Measurements from ENCODE around the gene RIPPLY2. TPM values are rescaled to one million over a fixed set of nuclear protein-coding genes. Genes with fewer than 3 reads are reported as not detected.
"Not testable (repeated sequence)": the region's sequence is repeated elsewhere in the genome, so short reads cannot be mapped to it uniquely, and the experiment has no call there.

The RIPPLY2 gene
- total and polyA plus RNA-seq, 5 donors from 2014 or later: not detected

DNA sequence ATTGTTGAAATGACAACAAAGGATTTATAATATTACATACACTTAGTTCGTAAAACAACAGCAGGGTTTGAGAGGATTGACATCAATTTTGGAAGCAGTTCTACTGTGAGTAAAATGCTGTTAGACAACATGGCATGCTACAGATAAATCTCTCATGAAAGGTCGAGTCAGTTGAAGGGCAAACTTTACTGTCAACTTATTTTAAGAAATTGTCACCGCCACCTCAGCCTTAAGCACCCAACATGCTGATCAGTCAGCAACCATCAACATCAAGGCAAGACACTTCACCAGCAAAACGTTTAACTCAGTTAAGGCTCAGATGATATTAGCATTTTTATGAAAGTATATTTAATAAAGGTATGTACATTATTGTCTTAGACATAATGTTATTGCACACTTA, 37.4 kb downstream of the RIPPLY2 start:
- no peak overlapping the region for H3K4me3 Mint-ChIP-seq
- no peaks in the 10 kb centered on the region for H3K9me3 Mint-ChIP-seq
- Histone ChIP-seq H3K36me3 (ENCODE audit: control insufficient read depth, insufficient read depth, low read length) (no peaks in the 10 kb centered on the region), H3K9me3 (ENCODE audit: control insufficient read depth in 2 of 2, low read length in 2 of 2) (no peaks in the 10 kb centered on the region), H3K4me1 (ENCODE audit: control insufficient read depth, insufficient read depth, low read length, poor library complexity, severe bottlenecking) (no peaks in the 10 kb centered on the region), H3K27ac (ENCODE audit: insufficient read depth, low read length, poor library complexity, severe bottlenecking) (no peak overlapping the region), H3K4me3 (ENCODE audit: low read depth, low read length) (no peak overlapping the region), H3K27me3 (ENCODE audit: control insufficient read depth, insufficient read depth, low read length) (no peaks in the 10 kb centered on the region)
- DNase-seq (no peak), ATAC-seq (ENCODE audit: low read depth in 2 of 2) (no peak)
- H3K36me3 Mint-ChIP-seq: peaks cover 29% of the 10 kb centered on the region
- peaks cover 15 to 42% (median 36%) of the 10 kb centered on the region in 4 donors for H3K4me1 Mint-ChIP-seq
- H3K27me3 Mint-ChIP-seq: no peaks in the 10 kb centered on the region
- no peak overlapping the region for H3K27ac Mint-ChIP-seq

DNA sequence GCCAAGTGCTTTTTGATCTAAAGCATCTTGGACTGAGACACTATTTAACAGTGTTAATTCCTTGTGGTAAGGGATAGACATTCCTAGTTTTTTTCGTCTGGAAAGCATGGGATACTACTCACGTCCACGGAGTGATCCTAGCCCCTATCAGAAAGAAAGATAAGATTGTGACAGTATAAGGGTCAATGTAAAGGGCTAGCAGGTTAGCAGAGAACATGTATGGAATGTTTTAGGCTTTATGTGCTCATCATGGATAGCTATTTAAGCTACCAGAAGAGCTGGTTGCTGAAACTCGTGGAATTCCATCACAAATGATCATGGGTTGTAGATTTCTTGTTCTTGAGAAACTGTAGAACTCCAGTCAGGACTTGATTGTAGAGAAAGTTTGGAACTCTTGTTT, 38.4 kb downstream of the RIPPLY2 start:
- DNase-seq: no peak
- Histone ChIP-seq H3K4me1 (ENCODE audit: control insufficient read depth, insufficient read depth, low read length, poor library complexity, severe bottlenecking) (no peaks in the 10 kb centered on the region), H3K36me3 (ENCODE audit: control insufficient read depth, insufficient read depth, low read length) (no peaks in the 10 kb centered on the region), H3K27ac (ENCODE audit: insufficient read depth, low read length, poor library complexity, severe bottlenecking) (no peak overlapping the region), H3K27me3 (ENCODE audit: control insufficient read depth, insufficient read depth, low read length) (no peaks in the 10 kb centered on the region), H3K4me3 (ENCODE audit: low read depth, low read length) (no peak overlapping the region), H3K9me3 (ENCODE audit: control insufficient read depth in 2 of 2, low read length in 2 of 2) (no peaks in the 10 kb centered on the region)
- Mint-ChIP-seq H3K9me3 (no peaks in the 10 kb centered on the region), H3K4me3 (no peak overlapping the region), H3K27me3 (no peaks in the 10 kb centered on the region), H3K27ac (peak overlapping the region in 1 of 3 donors; percentile 60), H3K36me3 (peaks cover 39% of the 10 kb centered on the region), H3K4me1 (peaks cover 9 to 39% (median 38%) of the 10 kb centered on the region in 4 donors)
- ATAC-seq (ENCODE audit: low read depth in 2 of 2): no peak

DNA sequence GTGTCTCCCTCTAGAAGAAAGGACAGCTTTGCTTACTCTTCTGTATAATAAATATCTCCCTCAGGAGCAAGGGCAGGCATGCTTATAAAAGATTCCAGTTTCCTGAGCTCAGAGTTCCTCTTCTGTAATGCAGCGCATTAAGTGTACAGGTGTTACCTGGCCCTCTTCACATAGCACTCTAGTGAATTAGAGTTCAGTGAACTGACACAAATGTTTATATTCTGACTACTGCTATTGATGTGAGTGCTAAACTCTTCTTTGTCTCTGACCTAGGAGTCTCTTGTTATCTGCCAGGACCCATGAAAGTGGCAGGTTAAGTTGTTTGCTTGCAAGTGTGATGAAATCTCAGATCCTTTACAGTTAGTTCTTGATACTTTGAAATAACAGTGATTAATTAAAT, 39.9 kb downstream of the RIPPLY2 start:
- Mint-ChIP-seq H3K9me3 (no peaks in the 10 kb centered on the region), H3K27me3 (no peaks in the 10 kb centered on the region), H3K27ac (no peak overlapping the region), H3K4me1 (peaks cover 9 to 39% (median 38%) of the 10 kb centered on the region in 4 donors), H3K36me3 (peaks cover 51% of the 10 kb centered on the region), H3K4me3 (no peak overlapping the region)
- Histone ChIP-seq H3K4me1 (ENCODE audit: control insufficient read depth, insufficient read depth, low read length, poor library complexity, severe bottlenecking) (no peaks in the 10 kb centered on the region), H3K27ac (ENCODE audit: insufficient read depth, low read length, poor library complexity, severe bottlenecking) (no peak overlapping the region), H3K4me3 (ENCODE audit: low read depth, low read length) (no peak overlapping the region), H3K36me3 (ENCODE audit: control insufficient read depth, insufficient read depth, low read length) (no peaks in the 10 kb centered on the region), H3K27me3 (ENCODE audit: control insufficient read depth, insufficient read depth, low read length) (no peaks in the 10 kb centered on the region), H3K9me3 (ENCODE audit: control insufficient read depth in 2 of 2, low read length in 2 of 2) (no peaks in the 10 kb centered on the region)
- DNase-seq (no peak), ATAC-seq (ENCODE audit: low read depth in 2 of 2) (no peak)

DNA sequence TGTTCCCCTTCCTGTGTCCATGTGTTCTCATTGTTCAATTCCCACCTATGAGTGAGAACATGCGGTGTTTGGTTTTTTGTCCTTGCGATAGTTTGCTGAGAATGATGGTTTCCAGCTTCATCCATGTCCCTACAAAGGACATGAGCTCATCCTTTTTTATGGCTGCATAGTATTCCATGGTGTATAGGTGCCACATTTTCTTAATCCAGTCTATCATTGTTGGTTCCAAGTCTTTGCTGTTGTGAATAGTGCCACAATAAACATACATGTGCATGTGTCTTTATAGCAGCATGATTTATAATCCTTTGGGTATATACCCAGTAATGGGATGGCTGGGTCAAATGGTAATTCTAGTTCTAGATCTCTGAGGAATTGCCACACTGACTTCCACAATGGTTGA, 43.9 kb downstream of the RIPPLY2 start:
- not testable (repeated sequence) for ATAC-seq (ENCODE audit: low read depth in 2 of 2); H3K4me3 Mint-ChIP-seq; H3K27ac Mint-ChIP-seq; H3K27me3 Mint-ChIP-seq; H3K27me3 ChIP-seq (ENCODE audit: control insufficient read depth, insufficient read depth, low read length); H3K4me1 ChIP-seq (ENCODE audit: control insufficient read depth, insufficient read depth, low read length, poor library complexity, severe bottlenecking); DNase-seq; H3K9me3 ChIP-seq (ENCODE audit: control insufficient read depth in 2 of 2, low read length in 2 of 2); H3K27ac ChIP-seq (ENCODE audit: insufficient read depth, low read length, poor library complexity, severe bottlenecking); H3K4me3 ChIP-seq (ENCODE audit: low read depth, low read length); H3K36me3 ChIP-seq (ENCODE audit: control insufficient read depth, insufficient read depth, low read length)
- Mint-ChIP-seq H3K4me1 (peaks cover 7 to 47% (median 29%) of the 10 kb centered on the region in 4 donors), H3K9me3 (peaks cover 0 to 17% (median 5%) of the 10 kb centered on the region in 7 donors), H3K36me3 (peaks cover 64% of the 10 kb centered on the region)

DNA sequence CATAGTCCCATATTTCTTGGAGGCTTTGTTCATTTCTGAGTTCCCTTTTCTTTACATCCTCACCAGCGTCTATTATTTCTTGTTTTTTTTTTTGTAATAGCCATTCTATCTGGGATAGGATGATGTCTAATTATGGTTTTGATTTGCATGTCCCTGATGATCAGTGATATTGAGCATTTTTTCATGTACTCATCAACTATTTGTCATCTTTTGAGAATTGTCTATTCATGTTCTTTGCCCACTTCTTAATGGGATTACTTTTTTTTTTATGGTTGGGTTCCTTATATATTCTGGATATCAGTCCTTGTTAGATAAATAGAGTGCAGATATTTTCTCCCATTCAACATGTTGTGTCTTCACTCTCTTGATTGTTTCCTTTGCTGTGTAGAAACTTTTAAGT, 48.5 kb downstream of the RIPPLY2 start:
- no peak overlapping the region for H3K27ac ChIP-seq (ENCODE audit: insufficient read depth, low read length, poor library complexity, severe bottlenecking)
- peaks cover 3 to 51% (median 22%) of the 10 kb centered on the region in 7 donors for H3K9me3 Mint-ChIP-seq
- H3K4me3 Mint-ChIP-seq: no peak overlapping the region
- H3K9me3 ChIP-seq (ENCODE audit: control insufficient read depth in 2 of 2, low read length in 2 of 2): peaks cover 5 to 20% of the 10 kb centered on the region in 2 experiments
- H3K27me3 Mint-ChIP-seq: no peaks in the 10 kb centered on the region
- ATAC-seq (ENCODE audit: low read depth in 2 of 2) (no peak), DNase-seq (no peak)
- H3K4me1 ChIP-seq (ENCODE audit: control insufficient read depth, insufficient read depth, low read length, poor library complexity, severe bottlenecking): no peaks in the 10 kb centered on the region
- H3K36me3 Mint-ChIP-seq: peaks cover 60% of the 10 kb centered on the region
- no peak overlapping the region for H3K4me3 ChIP-seq (ENCODE audit: low read depth, low read length)
- peaks cover 20 to 46% (median 32%) of the 10 kb centered on the region in 4 donors for H3K4me1 Mint-ChIP-seq
- H3K27me3 ChIP-seq (ENCODE audit: control insufficient read depth, insufficient read depth, low read length): no peaks in the 10 kb centered on the region
- H3K27ac Mint-ChIP-seq: no peak overlapping the region
- H3K36me3 ChIP-seq (ENCODE audit: control insufficient read depth, insufficient read depth, low read length): peaks cover 4% of the 10 kb centered on the region

DNA sequence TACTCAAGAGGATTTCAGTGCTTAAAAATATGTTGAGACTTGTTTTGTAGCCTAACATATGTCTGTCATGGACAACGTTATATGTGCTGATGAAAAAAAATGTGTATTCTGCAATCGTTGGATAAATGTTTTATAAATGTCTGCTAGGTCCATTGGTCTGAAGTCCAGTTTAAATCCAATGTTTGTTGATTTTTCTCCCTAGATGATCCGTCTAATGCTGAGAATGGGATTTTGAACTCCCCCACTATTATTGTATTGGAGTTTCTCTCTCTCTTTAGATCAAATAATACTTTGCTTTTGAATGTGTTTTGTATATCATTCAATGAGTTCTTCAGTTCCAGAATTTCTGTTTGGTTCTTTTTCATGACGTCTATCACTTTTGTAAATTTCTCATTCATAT, 51.2 kb downstream of the RIPPLY2 start:
- H3K27ac Mint-ChIP-seq: no peak overlapping the region
- H3K4me3 Mint-ChIP-seq: no peak overlapping the region
- H3K4me1 ChIP-seq (ENCODE audit: control insufficient read depth, insufficient read depth, low read length, poor library complexity, severe bottlenecking): peaks cover 7% of the 10 kb centered on the region
- DNase-seq: no peak
- no peaks in the 10 kb centered on the region for H3K27me3 ChIP-seq (ENCODE audit: control insufficient read depth, insufficient read depth, low read length)
- H3K27ac ChIP-seq (ENCODE audit: insufficient read depth, low read length, poor library complexity, severe bottlenecking): no peak overlapping the region
- peaks cover 10% of the 10 kb centered on the region for H3K36me3 ChIP-seq (ENCODE audit: control insufficient read depth, insufficient read depth, low read length)
- H3K27me3 Mint-ChIP-seq: no peaks in the 10 kb centered on the region
- no peak overlapping the region for H3K4me3 ChIP-seq (ENCODE audit: low read depth, low read length)
- peaks cover 35 to 61% (median 48%) of the 10 kb centered on the region in 4 donors for H3K4me1 Mint-ChIP-seq
- peaks cover 58% of the 10 kb centered on the region for H3K36me3 Mint-ChIP-seq
- peaks cover 5 to 20% of the 10 kb centered on the region in 2 experiments for H3K9me3 ChIP-seq (ENCODE audit: control insufficient read depth in 2 of 2, low read length in 2 of 2)
- H3K9me3 Mint-ChIP-seq: peaks cover 3 to 53% (median 26%) of the 10 kb centered on the region in 7 donors
- no peak for ATAC-seq (ENCODE audit: low read depth in 2 of 2)

DNA sequence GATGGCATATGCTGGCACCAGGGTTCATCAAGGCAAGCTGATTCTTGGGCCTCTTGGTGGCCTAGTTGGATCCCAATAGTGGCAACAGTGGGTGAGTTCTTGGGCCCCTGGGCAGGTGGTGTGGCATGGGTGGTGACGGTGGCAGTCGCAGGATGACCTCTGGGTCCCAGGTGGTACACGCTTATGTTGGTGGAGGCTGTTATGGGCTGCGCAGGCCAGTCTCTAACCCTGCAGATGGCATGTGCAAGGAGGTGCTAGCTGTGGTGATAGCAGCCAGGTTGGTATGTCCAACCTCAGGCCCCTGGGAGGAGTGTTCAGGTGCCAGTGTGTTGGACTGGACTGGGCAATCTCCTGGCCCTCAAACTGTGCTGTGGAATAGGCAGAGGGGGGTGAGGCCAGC, 52.5 kb downstream of the RIPPLY2 start:
- H3K4me1 Mint-ChIP-seq: peaks cover 40 to 69% (median 52%) of the 10 kb centered on the region in 4 donors
- peaks cover 3 to 50% (median 25%) of the 10 kb centered on the region in 7 donors for H3K9me3 Mint-ChIP-seq
- H3K27me3 Mint-ChIP-seq: no peaks in the 10 kb centered on the region
- H3K4me3 ChIP-seq (ENCODE audit: low read depth, low read length): no peak overlapping the region
- H3K27me3 ChIP-seq (ENCODE audit: control insufficient read depth, insufficient read depth, low read length): no peaks in the 10 kb centered on the region
- no peak for DNase-seq
- peaks cover 60% of the 10 kb centered on the region for H3K36me3 Mint-ChIP-seq
- no peak overlapping the region for H3K27ac Mint-ChIP-seq
- H3K9me3 ChIP-seq (ENCODE audit: control insufficient read depth in 2 of 2, low read length in 2 of 2): peaks cover 5 to 20% of the 10 kb centered on the region in 2 experiments
- peaks cover 7% of the 10 kb centered on the region for H3K4me1 ChIP-seq (ENCODE audit: control insufficient read depth, insufficient read depth, low read length, poor library complexity, severe bottlenecking)
- no peak overlapping the region for H3K4me3 Mint-ChIP-seq
- peaks cover 11% of the 10 kb centered on the region for H3K36me3 ChIP-seq (ENCODE audit: control insufficient read depth, insufficient read depth, low read length)
- ATAC-seq (ENCODE audit: low read depth in 2 of 2): no peak
- H3K27ac ChIP-seq (ENCODE audit: insufficient read depth, low read length, poor library complexity, severe bottlenecking): no peak overlapping the region

All from CD4-positive, CD25-positive, alpha-beta regulatory T cell (primary cell).